NCI-H146 treated with DMSO at 0.1 percent for 48 hours (cell line): ENCODE data around the gene CGREF1.
"Not testable (repeated sequence)": the region's sequence is repeated elsewhere in the genome, so short reads cannot be mapped to it uniquely, and the experiment has no call there.

Experiments used
- DNase-seq: peaks from one replicate; lab custom pipeline; 2025; ENCODE audit not compliant: unreplicated experiment; lab: John Stamatoyannopoulos, UW

The CGREF1 gene

DNA sequence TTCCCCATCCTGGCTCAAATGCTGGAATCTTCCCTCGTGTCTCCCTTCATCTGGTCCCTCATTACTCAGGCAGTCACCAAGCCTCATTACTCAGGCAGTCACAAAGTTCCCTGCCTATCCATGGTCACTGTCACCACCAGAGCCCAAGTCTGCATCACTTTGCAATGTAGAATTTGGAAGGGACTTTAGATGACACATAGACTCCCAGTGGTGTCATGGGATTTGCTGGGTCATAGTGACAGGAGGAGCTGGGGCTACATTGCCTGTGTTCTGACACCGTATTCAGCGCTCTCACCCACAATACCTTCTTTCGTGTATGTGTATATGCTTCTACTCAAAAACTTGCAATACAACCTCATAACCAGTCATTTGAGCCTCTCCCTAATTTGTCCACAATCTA, 42.6 kb downstream of the CGREF1 start:
- DNase-seq: no peak

GRCh38 chr2:27075566-27075871, 43.4 kb downstream of the CGREF1 start:
- not testable (repeated sequence) for DNase-seq

DNA sequence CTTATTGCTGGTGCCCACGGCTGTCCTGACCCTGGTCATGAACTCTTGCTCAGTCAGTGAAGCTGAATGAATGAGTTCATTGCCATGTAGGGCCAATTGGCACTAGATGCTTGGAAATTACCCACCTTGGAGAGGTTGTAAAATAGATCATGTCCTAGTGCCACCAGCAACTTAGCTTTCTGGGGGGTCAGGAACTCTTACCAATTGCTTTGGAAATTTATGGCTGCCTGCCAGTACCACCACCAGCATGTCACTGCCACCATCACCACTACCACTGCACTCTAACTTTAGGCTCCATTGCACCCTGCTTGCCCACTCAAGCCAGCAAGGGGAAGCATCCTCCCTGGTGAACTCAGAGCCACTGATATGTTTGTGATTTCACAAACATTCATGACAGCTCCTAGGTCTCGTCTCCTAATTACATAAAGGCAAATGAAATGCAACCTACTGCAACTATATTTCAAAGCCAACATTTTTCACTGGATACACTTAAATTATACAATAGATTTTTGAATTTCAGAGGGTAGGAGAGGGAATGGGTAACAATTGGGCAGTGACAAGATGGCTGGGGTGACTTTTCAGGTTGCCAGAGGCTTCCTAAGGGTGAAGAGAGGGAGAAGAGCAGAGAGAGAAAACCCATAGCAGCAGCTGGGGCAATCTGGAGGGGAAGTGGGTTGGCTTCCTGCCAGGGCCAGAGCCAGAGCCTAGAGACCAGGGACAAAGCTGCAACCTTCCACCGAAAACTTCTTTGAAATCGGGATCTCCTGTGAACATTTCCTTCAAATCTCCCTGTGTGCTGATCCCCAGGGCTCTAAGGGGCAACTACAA, 44.0 kb downstream of the CGREF1 start:
- no peak for DNase-seq

GRCh38 chr2:27073782-27074181, 45.1 kb downstream of the CGREF1 start:
- no peak for DNase-seq

GRCh38 chr2:27072920-27073319, 46.0 kb downstream of the CGREF1 start:
- DNase-seq: no peak

- no peak for DNase-seq
These were observed 46.7 kb downstream of the CGREF1 start for GRCh38 chr2:27071990-27072830.

- peak; percentile 60 for DNase-seq
These were observed 47.5 kb downstream of the CGREF1 start, which contains the start of gene OST4 for GRCh38 chr2:27071277-27071989. OST4 (minus strand) TSS chr2:27071654.

DNA sequence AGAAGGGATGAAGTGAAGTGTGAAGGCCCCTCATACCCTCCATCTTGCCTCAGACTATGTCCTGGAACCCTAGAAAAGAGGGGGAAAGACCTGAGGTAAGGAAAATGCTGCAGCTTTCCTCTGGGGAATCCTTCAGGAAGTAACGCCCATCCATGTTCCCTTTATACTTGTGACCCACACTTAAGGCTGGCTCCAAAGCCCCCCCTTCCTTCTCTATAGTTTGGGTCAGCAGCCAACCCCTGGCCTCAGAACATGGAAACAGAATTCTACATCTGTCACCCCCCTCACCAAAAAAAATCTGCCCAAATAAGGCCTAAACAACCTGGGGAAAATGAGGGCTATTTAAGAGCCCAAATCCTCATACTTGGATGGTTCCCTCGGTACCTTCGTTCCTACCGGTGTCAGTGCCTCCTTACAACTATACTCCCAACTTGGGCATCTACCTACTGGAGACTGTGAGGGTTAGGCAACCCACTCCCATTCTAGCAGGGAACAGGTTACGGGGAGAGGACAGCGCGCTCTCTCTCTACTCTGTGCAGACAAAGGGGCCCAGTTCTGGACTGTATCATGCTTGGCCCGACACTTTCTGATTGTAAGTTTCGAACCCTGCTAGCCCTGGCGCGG, 48.2 kb downstream of the CGREF1 start:
- DNase-seq: no peak

GRCh38 chr2:27069961-27070618, 48.8 kb downstream of the CGREF1 start:
- DNase-seq: no peak

DNA sequence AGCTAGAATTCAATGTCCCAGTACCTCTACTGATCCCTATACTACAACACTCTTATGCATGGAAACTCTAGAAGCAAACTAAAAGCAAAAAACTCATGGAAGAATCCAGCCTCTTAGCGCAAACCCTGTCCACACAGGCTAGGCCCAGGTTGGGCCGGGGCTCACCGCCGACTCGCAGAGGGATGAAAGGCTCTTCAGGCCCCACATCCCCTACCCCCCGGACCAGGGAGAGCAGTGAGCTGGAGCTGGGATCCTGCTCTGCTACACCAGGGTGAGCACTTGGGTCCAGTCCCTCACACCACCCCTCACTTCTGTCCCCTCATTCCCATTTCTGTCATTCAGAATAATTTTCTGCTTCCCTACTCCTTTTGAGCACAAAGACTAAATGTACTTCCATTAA, 49.5 kb downstream of the CGREF1 start:
- DNase-seq: no peak

GRCh38 chr2:27067385-27067784, 51.5 kb downstream of the CGREF1 start:
- DNase-seq: no peak

DNA sequence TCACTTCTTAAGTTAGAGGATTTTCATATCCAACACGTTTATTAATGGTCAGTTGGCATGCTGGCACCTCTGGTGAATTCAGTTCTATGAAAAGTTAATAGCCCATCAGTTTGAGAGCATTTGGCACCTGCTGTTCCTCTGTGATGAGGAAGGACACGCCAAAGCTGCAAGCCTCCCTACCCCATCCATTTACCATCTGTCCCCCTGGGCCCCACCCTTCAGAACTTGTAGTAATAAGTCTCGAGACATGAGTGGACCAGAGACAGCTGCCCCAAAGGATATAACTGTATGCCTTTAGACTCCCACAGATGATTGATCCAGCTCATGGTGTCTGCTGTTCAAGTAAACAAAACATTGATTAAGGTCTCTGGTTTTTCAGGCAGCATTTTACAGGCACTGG, 53.8 kb downstream of the CGREF1 start:
- no peak for DNase-seq

DNA sequence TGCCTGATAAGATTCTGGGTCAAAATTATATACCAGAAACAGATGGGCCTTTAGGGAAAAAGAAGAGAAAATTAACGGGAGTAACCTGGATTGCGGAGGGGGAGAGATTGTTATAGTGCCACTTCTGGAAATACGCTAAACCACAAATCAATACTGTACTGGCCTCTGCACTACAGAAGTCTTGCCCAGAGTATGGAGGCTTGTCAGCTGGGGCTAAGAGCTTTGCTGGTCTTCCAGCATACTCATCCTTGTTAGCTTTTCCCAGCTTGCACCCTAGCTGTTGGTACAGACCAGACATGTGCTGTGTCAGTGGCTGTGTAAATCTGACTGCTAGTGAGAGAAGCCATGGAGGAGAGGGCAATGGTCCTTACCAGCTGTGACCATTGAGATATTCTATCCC, 58.6 kb downstream of the CGREF1 start:
- DNase-seq: no peak

GRCh38 chr2:27059141-27059820, 59.6 kb downstream of the CGREF1 start:
- no peak for DNase-seq

DNA sequence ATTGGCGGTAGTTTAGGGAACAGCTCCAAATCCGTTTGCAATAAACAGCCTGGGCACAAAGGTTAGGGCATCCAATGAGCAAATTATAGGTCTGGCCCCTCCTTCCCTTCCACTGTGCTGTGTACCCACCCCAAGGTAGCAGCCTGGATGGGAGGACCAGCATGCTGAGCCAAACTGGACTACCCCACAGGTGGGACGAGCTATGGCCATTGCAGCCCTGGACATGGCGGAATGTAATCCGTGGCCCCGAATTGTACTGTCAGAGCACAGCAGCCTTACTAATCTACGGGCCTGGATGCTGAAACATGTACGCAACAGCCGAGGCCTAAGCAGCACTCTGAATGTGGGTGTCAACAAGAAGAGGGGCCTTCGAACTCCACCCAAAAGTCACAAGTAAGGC, 60.7 kb downstream of the CGREF1 start:
- no peak for DNase-seq

- no peak for DNase-seq
These were observed 61.7 kb downstream of the CGREF1 start for GRCh38 chr2:27057184-27057583.

DNA sequence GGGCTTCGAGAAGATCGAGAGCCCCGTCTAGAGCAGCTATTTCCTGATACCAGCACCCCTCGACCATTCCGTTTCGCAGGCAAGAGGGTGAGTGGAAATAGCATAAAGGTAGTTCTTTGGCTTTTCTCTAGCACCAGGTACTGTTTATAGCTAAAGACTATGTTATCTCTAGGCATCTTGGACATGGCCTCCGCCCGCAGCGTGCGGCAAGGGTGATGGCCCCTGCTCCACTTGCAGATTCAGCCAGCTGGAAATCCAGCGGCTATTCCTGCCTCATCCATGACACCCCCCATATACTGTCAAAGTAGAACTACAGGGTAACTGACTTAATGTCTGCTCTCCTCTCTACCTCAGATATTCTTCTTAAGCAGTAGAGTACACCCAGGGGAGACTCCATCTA, 64.2 kb downstream of the CGREF1 start:
- no peak for DNase-seq

GRCh38 chr2:27053776-27054175, 65.2 kb downstream of the CGREF1 start:
- DNase-seq: no peak

DNA sequence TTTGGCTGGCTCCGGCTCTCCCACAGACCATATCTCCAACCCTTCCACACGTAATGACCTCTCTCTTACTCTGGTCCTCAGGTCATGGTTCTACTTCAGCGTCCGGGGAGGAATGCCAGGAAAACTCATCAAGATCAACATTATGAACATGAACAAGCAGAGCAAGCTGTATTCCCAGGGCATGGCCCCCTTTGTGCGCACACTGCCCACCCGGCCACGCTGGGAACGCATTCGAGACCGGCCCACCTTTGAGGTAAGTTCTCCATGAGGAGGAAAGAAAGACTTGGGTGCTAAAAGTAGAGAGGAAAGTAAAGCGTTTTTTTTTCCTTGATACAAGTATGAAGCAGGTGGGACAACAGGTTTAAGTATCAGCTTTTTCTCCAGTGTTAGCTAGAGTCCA, 65.6 kb downstream of the CGREF1 start:
- DNase-seq: no peak
